Measurements from ENCODE around the gene NLRC5. TPM values are rescaled to one million over a fixed set of nuclear protein-coding genes. Genes with fewer than 3 reads are reported as not detected.

The NLRC5 gene
- total and polyA plus RNA-seq, 9 of the 15 experiments (the other 6 are each of a cell fraction or from before 2014, with no cell fraction given), result 0.59 to 0.71 TPM; not detected in 7

- ChIA-PET POLR2A (interaction anchor here (0.5 to 1.0 kb wide), 2 partner anchors 8 to 16 kb away, joined by 3 to 4 read pairs; no protein-coding TSS in a partner anchor), CTCF (ENCODE audit: low intra/inter-chr PET ratio) (no interaction called here)
- no peak for DNase-seq (ENCODE audit: extremely low read depth in 1 of 4, low spot score in 3 of 4)
- Histone ChIP-seq H3K79me2 (ENCODE audit: control insufficient read depth, insufficient read depth, low read length) (no peaks in the 10 kb centered on the region), H3K4me1 (replicated peaks in 1 of 2; ENCODE audit: control insufficient read depth in 2 of 2, insufficient read depth in 2 of 2, low read length in 2 of 2) (peaks cover 22 to 26% of the 10 kb centered on the region in 2 experiments), H3K9me1 (ENCODE audit: control insufficient read depth, insufficient read depth, low read length) (no peaks in the 10 kb centered on the region), H4K20me1 (replicated peaks; ENCODE audit: control insufficient read depth, insufficient read depth, low read length) (0 out of 2 replicates have a peak, but pooled peaks cover 3% of the 10 kb centered on the region), H3K36me3 (ENCODE audit: control insufficient read depth, insufficient read depth, low read length) (no peaks in the 10 kb centered on the region), H3K27me3 (ENCODE audit: control insufficient read depth in 2 of 2, insufficient read depth in 2 of 2, low read length in 2 of 2) (no peaks in the 10 kb centered on the region), H2AFZ (ENCODE audit: low read depth, low read length) (no peak overlapping the region), H3K9me3 (replicated peaks; ENCODE audit: control insufficient read depth, insufficient read depth, low read depth, low read length) (no peaks in the 10 kb centered on the region), H3K4me3 (no peak overlapping the region), H3K4me2 (ENCODE audit: insufficient read depth, low read length) (no peak overlapping the region), H3K9ac (ENCODE audit: insufficient read depth in 1 of 2, low read depth in 2 of 2, low read length in 2 of 2) (no peak overlapping the region), H3K27ac (ENCODE audit: extremely low read depth, low read depth, low read length) (no peak overlapping the region)
- TF ChIP-seq YBX1 (IDR thresholded peaks at IDR 0.05), result no peak
- TF ChIP-seq ARNT (IDR thresholded peaks at IDR 0.05), result no peak
- TF ChIP-seq ZNF311 (CRISPR knock-in tag; IDR thresholded peaks at IDR 0.05), result no peak
- TF ChIP-seq CGGBP1 (CRISPR knock-in tag; IDR thresholded peaks at IDR 0.05), result no peak
- TF ChIP-seq ZNF507 (tag; conservative IDR thresholded peaks at IDR 0.05), result no peak
- no peak for TF ChIP-seq HDAC3 (IDR thresholded peaks at IDR 0.05; ENCODE audit: borderline replicate concordance, partially characterized antibody)
- no peak for TF ChIP-seq ZNF347 (CRISPR knock-in tag; IDR thresholded peaks at IDR 0.05; ENCODE audit: low read depth)
- TF ChIP-seq ZBED1 (IDR thresholded peaks at IDR 0.05), result no peak
- no peak for TF ChIP-seq PATZ1 (CRISPR knock-in tag; IDR thresholded peaks at IDR 0.05; ENCODE audit: borderline replicate concordance)
- TF ChIP-seq RBM22 (IDR thresholded peaks at IDR 0.05; ENCODE audit: low read depth, low read length, poor library complexity, severe bottlenecking), result no peak
- no peak for TF ChIP-seq PRMT5 (CRISPR knock-in tag; IDR thresholded peaks at IDR 0.05)
- no peak for TF ChIP-seq CSDE1 (IDR thresholded peaks at IDR 0.05)
- TF ChIP-seq ATF1 (CRISPR knock-in tag; IDR thresholded peaks at IDR 0.05), result no peak
- no peak for TF ChIP-seq ATF1 (tag; IDR thresholded peaks at IDR 0.05)
- no peak for TF ChIP-seq PHTF2 (CRISPR knock-in tag; IDR thresholded peaks at IDR 0.05)
- no peak for TF ChIP-seq ZNF316 (IDR thresholded peaks at IDR 0.05)
- TF ChIP-seq TCF15 (CRISPR knock-in tag; IDR thresholded peaks at IDR 0.05), result no peak
- no TSS peak for BruUV-seq (replicated peaks)
- WGBS (ENCODE audit: insufficient coverage, low coverage, missing lambda C conversion rate), result 62% methylated on average over 4 of the region's 4 CpGs
- no peak for ATAC-seq
- FAIRE-seq, result no peak
- in situ Hi-C loops (cut with MboI), result no loop called here
- intact Hi-C loops (cut with micrococcal nuclease), result no loop called here
Measured at GRCh38 chr16:57110937-57111336, 121.6 kb downstream of the NLRC5 start.
